ENCODE data around the gene DLG4. TPM values are rescaled to one million over a fixed set of nuclear protein-coding genes. Genes with fewer than 3 reads are reported as not detected.

DLG4 gene
- total RNA-seq, 1 experiment from 2014 or later, result 59.7 TPM

- TF ChIP-seq IRF2 (CRISPR knock-in tag; IDR thresholded peaks at IDR 0.05; ENCODE audit: borderline replicate concordance, low read depth), result no peak
- no peak for TF ChIP-seq TCF7 (CRISPR knock-in tag; IDR thresholded peaks at IDR 0.05; ENCODE audit: low read depth)
- no peak for TF ChIP-seq ZNF263 (CRISPR knock-in tag; IDR thresholded peaks at IDR 0.05; ENCODE audit: low read depth)
- TF ChIP-seq PRDM15 (CRISPR knock-in tag; IDR thresholded peaks at IDR 0.05), result peak; percentile 36; the same call in 1 of the 2 replicates
- TF ChIP-seq ZNF512 (CRISPR knock-in tag; IDR thresholded peaks at IDR 0.05; ENCODE audit: borderline replicate concordance), result no peak
- TF ChIP-seq E2F1 (CRISPR knock-in tag; IDR thresholded peaks at IDR 0.05), result no peak
- TF ChIP-seq FOXP4 (CRISPR knock-in tag; IDR thresholded peaks at IDR 0.05), result no peak
- no peak for TF ChIP-seq ZNF219 (CRISPR knock-in tag; IDR thresholded peaks at IDR 0.05; ENCODE audit: borderline replicate concordance)
- TF ChIP-seq IRF1 (CRISPR knock-in tag; IDR thresholded peaks at IDR 0.05), result 0 out of 2 replicates have a peak, but pooled peaks have one; percentile 42
- TF ChIP-seq ZNF317 (CRISPR knock-in tag; IDR thresholded peaks at IDR 0.05; ENCODE audit: borderline replicate concordance, low read depth), result no peak
- TF ChIP-seq MAX (CRISPR knock-in tag; IDR thresholded peaks at IDR 0.05), result no peak
- TF ChIP-seq E2F4 (CRISPR knock-in tag; IDR thresholded peaks at IDR 0.05; ENCODE audit: borderline replicate concordance, low read depth), result no peak
- TF ChIP-seq ARID4B (CRISPR knock-in tag; IDR thresholded peaks at IDR 0.05; ENCODE audit: borderline replicate concordance), result 0 out of 2 replicates have a peak, but pooled peaks have one; percentile 69
- TF ChIP-seq ATF3 (CRISPR knock-in tag; conservative IDR thresholded peaks at IDR 0.05), result no peak
- TF ChIP-seq USF1 (CRISPR knock-in tag; IDR thresholded peaks at IDR 0.05), result 0 out of 2 replicates have a peak, but pooled peaks have one; percentile 5
- no peak for TF ChIP-seq JAZF1 (CRISPR knock-in tag; IDR thresholded peaks at IDR 0.05)
- TF ChIP-seq NR2C2 (CRISPR knock-in tag; IDR thresholded peaks at IDR 0.05), result no peak
- no peak for TF ChIP-seq RORB (CRISPR knock-in tag; IDR thresholded peaks at IDR 0.05)
- TF ChIP-seq ATF1 (CRISPR knock-in tag; IDR thresholded peaks at IDR 0.05), result no peak
Measured at GRCh38 chr17:7262935-7263800, 43.5 kb upstream of the DLG4 start (continued).
